K562 (cell line): ENCODE measurements around the gene SLC16A5. TPM values are rescaled to one million over a fixed set of nuclear protein-coding genes. Genes with fewer than 3 reads are reported as not detected.

Experiments used
- BCOR ChIP-seq: fragments of 450-650 bp; IDR thresholded peaks from 2 replicates; pipeline ENCODE4 v1.6.1; 2016
- CBX1 ChIP-seq: sonication (generic); IDR thresholded peaks from 2 replicates; pipeline ENCODE4 v1.6.1; 2016; ENCODE audit warnings: antibody characterized with exemption, low read depth, mild to moderate bottlenecking
- CBX2 ChIP-seq: fragments of 200-600 bp; sonication (generic); IDR thresholded peaks from one replicate; pipeline ENCODE4 v1.6.1; 2012; ENCODE audit warnings: mild to moderate bottlenecking, low read length, inconsistent platforms; ENCODE audit not compliant: insufficient read depth, poor library complexity, severe bottlenecking
- CREM ChIP-seq: IDR thresholded peaks from 2 replicates; pipeline ENCODE4 v1.6.1; 2014; ENCODE audit warnings: antibody characterized with exemption, low read depth
- DMBX1 ChIP-seq: fragments of 250-450 bp; sonication (Bioruptor Pico); IDR thresholded peaks from 2 replicates; pipeline ENCODE4 v1.8.0; 2022; ENCODE audit warnings: inconsistent platforms, mild to moderate bottlenecking, moderate library complexity, borderline replicate concordance
- ELK1 ChIP-seq: sonication (generic); formaldehyde crosslinking; IDR thresholded peaks from 2 replicates; pipeline ENCODE4 v1.8.1; 2022; ENCODE audit warnings: missing genetic modification reagents
- ESRRA ChIP-seq: fragments of 450-650 bp; IDR thresholded peaks from 2 replicates; pipeline ENCODE4 v1.6.1; 2014; ENCODE audit warnings: low read depth, mild to moderate bottlenecking, moderate library complexity, borderline replicate concordance
- GATAD2A ChIP-seq: fragments of 450-650 bp; IDR thresholded peaks from 2 replicates; pipeline ENCODE4 v1.6.1; 2017
- GTF2A2 ChIP-seq: IDR thresholded peaks from 2 replicates; pipeline ENCODE4 v1.6.1; 2016; ENCODE audit warnings: mild to moderate bottlenecking, missing genetic modification characterization, missing compliant biosample characterization
- HCFC1 ChIP-seq: IDR thresholded peaks from 2 replicates; pipeline ENCODE4 v1.6.1; 2012; ENCODE audit warnings: low read depth, low read length, improper control_type of control experiment
- HDAC2 ChIP-seq: fragments of 450-650 bp; IDR thresholded peaks from 2 replicates; pipeline ENCODE4 v1.6.1; 2016; ENCODE audit warnings: mild to moderate bottlenecking
- HLTF ChIP-seq: fragments of 450-650 bp; IDR thresholded peaks from 2 replicates; pipeline ENCODE4 v1.6.1; 2016
- ILF3 ChIP-seq: fragments of 450-650 bp; IDR thresholded peaks from 2 replicates; pipeline ENCODE4 v1.6.1; 2018; ENCODE audit warnings: antibody characterized with exemption, mild to moderate bottlenecking, moderate library complexity, borderline replicate concordance
- MAFK ChIP-seq: IDR thresholded peaks from 2 replicates; pipeline ENCODE4 v1.6.1; 2011; ENCODE audit warnings: low read length, improper control_type of control experiment
- MTA1 ChIP-seq: fragments of 450-650 bp; IDR thresholded peaks from 2 replicates; pipeline ENCODE4 v1.6.1; 2017; ENCODE audit warnings: borderline replicate concordance
- NONO ChIP-seq, 2 experiments: fragments of 200-400 bp in 1 of 2; fragments of 450-650 bp in 1 of 2; formaldehyde crosslinking in 1 of 2; IDR thresholded peaks; 2 replicates each; pipeline ENCODE4 v1.6.1; 2017; ENCODE audit warnings: low read depth in 2 of 2, mild to moderate bottlenecking in 2 of 2, moderate library complexity in 2 of 2, low read length in 1 of 2
- NR3C1 ChIP-seq: sonication (generic); formaldehyde crosslinking; IDR thresholded peaks from 2 replicates; pipeline ENCODE4 v1.8.1; 2022; ENCODE audit warnings: missing genetic modification reagents
- PCBP1 ChIP-seq: fragments of 200-400 bp; formaldehyde crosslinking; IDR thresholded peaks from 2 replicates; pipeline ENCODE4 v1.6.1; 2018; ENCODE audit warnings: mild to moderate bottlenecking, low read depth, low read length; ENCODE audit not compliant: poor library complexity, severe bottlenecking
- PURB ChIP-seq: sonication (generic); formaldehyde crosslinking; IDR thresholded peaks from 2 replicates; pipeline ENCODE4 v1.9.0; 2021; ENCODE audit warnings: low read depth, mild to moderate bottlenecking, missing genetic modification reagents
- RBM25 ChIP-seq: fragments of 200-400 bp; formaldehyde crosslinking; IDR thresholded peaks from 2 replicates; pipeline ENCODE4 v1.6.1; 2018; ENCODE audit warnings: low read length, low read depth, moderate library complexity; ENCODE audit not compliant: severe bottlenecking
- RFX7 ChIP-seq: fragments of 250-450 bp; sonication (Bioruptor Pico); IDR thresholded peaks from 2 replicates; pipeline ENCODE4 v1.5.1; 2021; ENCODE audit warnings: mild to moderate bottlenecking
- RHOXF2B ChIP-seq: fragments of 250-450 bp; sonication (Bioruptor Pico); conservative IDR thresholded peaks from 2 replicates; pipeline ENCODE4 v1.5.1; 2021
- RNF2 ChIP-seq: sonication (generic); IDR thresholded peaks from 2 replicates; pipeline ENCODE4 v1.6.1; 2016
- STAT5A ChIP-seq: IDR thresholded peaks from 2 replicates; pipeline ENCODE4 v1.6.1; 2012; ENCODE audit warnings: low read length, inconsistent platforms, borderline replicate concordance
- TARDBP ChIP-seq: fragments of 450-650 bp; IDR thresholded peaks from 2 replicates; pipeline ENCODE4 v1.6.1; 2016
- YBX1 ChIP-seq: fragments of 450-650 bp; IDR thresholded peaks from 2 replicates; pipeline ENCODE4 v1.7.1; 2016; ENCODE audit warnings: mild to moderate bottlenecking
- ZC3H4 ChIP-seq: sonication (generic); formaldehyde crosslinking; IDR thresholded peaks from 2 replicates; pipeline ENCODE4 v1.9.0; 2021; ENCODE audit warnings: missing genetic modification reagents, borderline replicate concordance
- ZNF143 ChIP-seq: sonication (generic); formaldehyde crosslinking; IDR thresholded peaks from 2 replicates; pipeline ENCODE4 v1.9.0; 2022; ENCODE audit warnings: mild to moderate bottlenecking, missing genetic modification reagents
- ZNF212 ChIP-seq: fragments of 450-650 bp; formaldehyde crosslinking; IDR thresholded peaks from 2 replicates; pipeline ENCODE4 v1.4.0; 2020; ENCODE audit warnings: mild to moderate bottlenecking
- ZNF408 ChIP-seq: fragments of 250-450 bp; sonication (Bioruptor Pico); IDR thresholded peaks from 2 replicates; pipeline ENCODE4 v1.4.0; 2020; ENCODE audit warnings: low read depth, mild to moderate bottlenecking, moderate library complexity
- ZNF551 ChIP-seq: fragments of 250-450 bp; sonication (Bioruptor Pico); IDR thresholded peaks from 2 replicates; pipeline ENCODE4 v1.5.0; 2021; ENCODE audit warnings: mild to moderate bottlenecking, moderate library complexity
- ZNF584 ChIP-seq: fragments of 200-800 bp; sonication (Bioruptor generic); IDR thresholded peaks from 2 replicates; pipeline ENCODE4 v1.6.1; 2016; ENCODE audit warnings: low read depth, mild to moderate bottlenecking, missing genetic modification characterization, missing compliant biosample characterization
- ZNF589 ChIP-seq: fragments of 200-800 bp; sonication (Bioruptor generic); IDR thresholded peaks from 2 replicates; pipeline ENCODE4 v1.6.1; 2016; ENCODE audit warnings: low read depth, missing genetic modification characterization, missing compliant biosample characterization
- ZNF77 ChIP-seq: fragments of 250-450 bp; sonication (Bioruptor Pico); IDR thresholded peaks from 2 replicates; pipeline ENCODE4 v1.5.0; 2020
- polyA plus RNA-seq, 8 experiments: library from polyadenylated mRNA; depleted of rRNA in 4 of 8; stranded (reverse) in 5 of 8; unstranded in 3 of 8; fragments of >200 nt; fragmentation: Nextera tagmentation in 2 of 8; fragmentation: Illumina TruSeq in 1 of 8; extraction: Ambion mirVana in 2 of 8; extraction: Trizol in 1 of 8; gene quantifications; 2 replicates each; pipeline versions ENCODE4 v1.2.1 to v1.2.3, GENCODE V29; 2011 to 2014; ENCODE audit warnings: inconsistent platforms in 1 of 8, missing spikeins in 1 of 8
- total RNA-seq, 7 experiments: library from RNA; depleted of rRNA in 6 of 7; stranded (reverse); fragments of >200 nt in 6 of 7; fragmentation: Illumina TruSeq in 2 of 7; extraction: Trizol in 2 of 7; gene quantifications; 2 replicates each; pipeline versions ENCODE4 v1.2.1 to v1.2.3, GENCODE V29; 2011 to 2021; ENCODE audit warnings: low replicate concordance in 1 of 7

Gene SLC16A5
- total and polyA plus RNA-seq, 9 of the 15 experiments (the other 6 are each of a cell fraction or from before 2014, with no cell fraction given): 0.06 to 2.6 (median 0.91) TPM

- TF ChIP-seq ZC3H4 (CRISPR knock-in tag) (no peak), ZNF143 (no peak), ZNF584 (CRISPR knock-in tag) (no peak; the same call in 1 of the 2 replicates), ZNF589 (CRISPR knock-in tag) (peak; percentile 28; the same call in 1 of the 2 replicates), DMBX1 (CRISPR knock-in tag) (peak; percentile 78; the same call in 1 of the 2 replicates), HCFC1 (no peak), NONO (IDR thresholded peaks at IDR 0.05; ENCODE audit: low read depth in 2 of 2, low read length in 1 of 2) (peak in 1 of 2 experiments; percentile 75; a peak in 1 of 4 replicates), NR3C1 (CRISPR knock-in tag) (no peak), STAT5A (no peak), TARDBP (no peak), CREM (0 out of 2 replicates have a peak, but pooled peaks have one; percentile 15), ESRRA (0 out of 2 replicates have a peak, but pooled peaks have one; percentile 14), CBX1 (peak; percentile 43; the same call in 1 of the 2 replicates), ZNF551 (no peak), YBX1 (no peak), ELK1 (CRISPR knock-in tag) (no peak), HLTF (no peak), RNF2 (no peak), CBX2 (no peak), ZNF77 (CRISPR knock-in tag) (no peak), BCOR (no peak), MTA1 (no peak), HDAC2 (no peak), PCBP1 (no peak), RFX7 (no peak), ILF3 (no peak), RBM25 (no peak), PURB (CRISPR knock-in tag) (no peak), GATAD2A (no peak), MAFK (no peak), GTF2A2 (tag) (no peak), ZNF408 (CRISPR knock-in tag) (no peak), ZNF212 (no peak), RHOXF2B (CRISPR knock-in tag) (no peak)
Observed at GRCh38 chr17:75087558-75088453, at the start of gene SLC16A5 (continued).
